ENCODE measurements around the gene PRKD1.

Gene PRKD1

GRCh38 chr14:29654901-29655550, 272.6 kb downstream of the PRKD1 start:
- no peak for DNase-seq

GRCh38 chr14:29653303-29653702, 274.3 kb downstream of the PRKD1 start:
- DNase-seq, result no peak

- DNase-seq, result no peak
Observed at GRCh38 chr14:29652571-29652970, 275.1 kb downstream of the PRKD1 start.

- DNase-seq, result no peak
Observed at GRCh38 chr14:29650554-29651269, 276.9 kb downstream of the PRKD1 start.

- DNase-seq, result no peak
Observed at GRCh38 chr14:29649170-29649569, 278.5 kb downstream of the PRKD1 start.

- DNase-seq, result no peak
Observed at GRCh38 chr14:29648045-29648444, 279.6 kb downstream of the PRKD1 start.

- no peak for DNase-seq
Observed at GRCh38 chr14:29645117-29645516, 282.5 kb downstream of the PRKD1 start.

GRCh38 chr14:29643433-29644211, 284.0 kb downstream of the PRKD1 start:
- no peak for DNase-seq

- DNase-seq, result no peak
Observed at GRCh38 chr14:29637411-29637810, 290.2 kb downstream of the PRKD1 start.

GRCh38 chr14:29636870-29637269, 290.8 kb downstream of the PRKD1 start:
- no peak for DNase-seq

GRCh38 chr14:29630566-29631160, 297.0 kb downstream of the PRKD1 start:
- no peak for DNase-seq

GRCh38 chr14:29629839-29630238, 297.8 kb downstream of the PRKD1 start:
- DNase-seq, result no peak

- DNase-seq, result no peak
Observed at GRCh38 chr14:29627137-29627536, 300.5 kb downstream of the PRKD1 start.

- no peak for DNase-seq
Observed at GRCh38 chr14:29618323-29619067, 309.2 kb downstream of the PRKD1 start.

GRCh38 chr14:29616922-29617321, 310.7 kb downstream of the PRKD1 start:
- DNase-seq, result no peak

- DNase-seq, result no peak
Observed at GRCh38 chr14:29608861-29609260, 318.8 kb downstream of the PRKD1 start.

- no peak for DNase-seq
Observed at GRCh38 chr14:29607169-29607568, 320.5 kb downstream of the PRKD1 start.

GRCh38 chr14:29603696-29604095, 324.0 kb downstream of the PRKD1 start:
- no peak for DNase-seq

GRCh38 chr14:29601616-29602015, 326.0 kb downstream of the PRKD1 start:
- no peak for DNase-seq

- DNase-seq, result no peak
Observed at GRCh38 chr14:29587761-29588470, 339.7 kb downstream of the PRKD1 start.

- no peak for DNase-seq
Observed at GRCh38 chr14:29587046-29587445, 340.6 kb downstream of the PRKD1 start.

GRCh38 chr14:29584992-29585391, 342.7 kb downstream of the PRKD1 start:
- DNase-seq, result peak; percentile 65 to 84
